GM19193 (cell line): ENCODE results near the gene SLC25A20.
A peak's percentile ranks its signal among the peaks of the same experiment; 100 is the strongest.

Experiments used
- POLR2A ChIP-seq: IDR thresholded peaks from 4 replicates; pipeline ENCODE4 v1.6.1; 2011; ENCODE audit not compliant: insufficient read depth, insufficient read length; ENCODE audit errors: extremely low read depth

The SLC25A20 gene

DNA sequence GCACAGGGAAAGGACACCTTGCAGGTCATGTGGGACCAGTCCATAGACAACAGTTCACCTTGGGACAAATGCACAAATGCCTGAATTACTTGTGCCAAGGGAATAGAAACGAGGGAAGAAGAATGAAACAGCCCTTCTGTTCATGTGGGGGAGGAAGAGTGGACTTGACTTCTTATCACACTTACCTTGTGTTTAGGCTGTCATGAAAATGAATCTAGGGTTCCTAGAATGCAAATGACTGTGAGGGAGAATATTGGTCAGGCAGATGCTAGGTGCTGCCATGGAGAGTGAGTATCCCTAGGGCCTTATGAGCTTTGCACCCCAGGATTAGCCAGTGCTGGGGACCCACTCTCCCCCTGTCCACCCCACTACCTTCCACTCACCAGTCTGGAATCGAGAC, 40.0 kb downstream of the SLC25A20 start:
- TF ChIP-seq POLR2A: no peak

DNA sequence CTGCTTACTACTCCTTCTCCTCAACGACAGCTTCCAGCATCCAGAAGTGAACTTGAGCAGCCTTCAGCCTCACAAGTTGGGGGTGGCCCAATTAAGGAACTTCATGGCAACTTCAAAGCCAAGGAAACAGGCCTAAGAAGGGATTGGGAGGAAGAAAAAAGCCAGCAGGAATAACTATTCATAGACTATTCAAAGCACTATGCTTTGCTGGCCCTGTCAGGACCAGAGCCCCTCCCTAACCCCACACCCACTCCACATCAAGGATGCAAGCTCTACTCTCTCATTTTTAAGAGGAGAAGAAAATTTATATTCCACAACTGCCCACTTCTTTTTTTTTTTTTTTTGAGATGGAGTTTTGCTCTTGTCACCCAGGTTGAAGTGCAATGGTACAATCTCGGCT, 41.0 kb downstream of the SLC25A20 start:
- no peak for TF ChIP-seq POLR2A

DNA sequence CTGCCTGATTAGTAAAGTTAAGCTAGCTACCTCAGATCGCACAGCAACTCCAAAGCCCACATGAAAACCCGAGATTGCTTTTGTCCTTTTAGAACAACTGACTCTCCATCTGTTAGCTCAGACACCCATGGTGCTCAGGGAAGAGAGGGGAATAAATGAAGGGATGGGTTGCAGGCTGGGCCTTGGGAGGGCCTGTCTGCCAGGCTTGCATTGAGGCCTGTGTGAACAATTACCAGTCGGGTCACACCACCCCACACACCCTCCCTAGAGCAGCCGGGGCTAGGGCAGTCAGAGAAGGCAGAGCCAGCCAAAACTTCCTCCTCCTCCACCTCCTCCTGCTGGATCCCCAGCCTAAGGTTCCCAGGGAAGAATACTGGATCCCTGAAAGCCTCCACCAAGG, 42.2 kb downstream of the SLC25A20 start:
- TF ChIP-seq POLR2A: no peak

DNA sequence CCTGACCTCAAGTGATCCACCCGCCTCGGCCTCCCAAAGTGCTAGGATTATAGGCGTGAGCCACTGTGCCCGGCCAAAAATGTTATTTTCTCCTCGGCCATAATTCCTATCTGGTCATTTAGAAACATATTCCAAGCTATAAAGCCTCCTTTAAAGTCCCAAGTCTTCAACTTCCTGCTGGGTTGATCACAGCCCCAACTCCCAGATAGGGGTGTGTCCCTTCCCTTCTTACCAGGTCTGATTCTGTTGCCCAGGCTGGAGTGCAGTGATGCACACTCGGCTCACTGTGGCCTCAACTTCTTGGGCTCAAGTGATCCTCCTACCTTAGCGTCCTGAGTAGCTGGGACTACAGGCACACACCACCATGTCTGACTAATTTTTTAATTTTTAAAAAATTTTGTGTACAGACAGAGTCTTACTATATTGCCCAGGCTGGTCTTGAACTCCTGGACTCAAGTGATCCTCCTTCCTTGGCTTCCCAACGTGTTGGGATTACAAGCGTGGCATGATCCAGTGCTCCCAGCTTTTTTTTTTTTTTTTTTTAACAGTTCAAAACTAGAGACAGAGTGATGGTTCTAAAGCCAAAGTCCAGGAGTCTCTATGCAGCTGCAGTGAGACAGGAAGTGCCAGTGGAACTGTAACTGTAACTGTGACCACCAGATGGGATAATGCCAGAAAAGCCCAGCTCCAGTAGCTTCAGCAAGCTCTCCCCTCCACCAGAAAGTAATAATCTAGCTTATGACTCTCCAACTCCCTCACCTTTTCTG, 42.8 kb downstream of the SLC25A20 start:
- TF ChIP-seq POLR2A: no peak

DNA sequence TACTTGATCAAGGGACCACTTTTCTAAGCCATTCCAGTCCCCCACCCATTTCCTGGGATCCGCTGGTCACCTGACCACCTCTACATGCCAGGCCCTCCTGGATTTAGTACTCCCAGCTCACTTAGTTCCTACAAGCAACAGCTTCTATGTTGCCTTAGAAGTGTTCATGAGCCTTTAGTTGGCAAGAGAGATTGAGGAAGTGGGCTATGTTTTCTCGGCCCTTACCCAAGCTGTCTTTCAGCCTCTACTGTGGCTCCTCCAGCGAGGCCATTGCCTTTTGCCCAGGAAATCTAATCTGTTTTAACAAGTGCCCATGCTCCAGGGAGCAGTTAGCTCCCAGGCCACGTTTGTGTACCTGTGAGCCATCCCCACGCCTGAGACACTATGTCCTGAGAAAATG, 46.5 kb downstream of the SLC25A20 start:
- TF ChIP-seq POLR2A: no peak

DNA sequence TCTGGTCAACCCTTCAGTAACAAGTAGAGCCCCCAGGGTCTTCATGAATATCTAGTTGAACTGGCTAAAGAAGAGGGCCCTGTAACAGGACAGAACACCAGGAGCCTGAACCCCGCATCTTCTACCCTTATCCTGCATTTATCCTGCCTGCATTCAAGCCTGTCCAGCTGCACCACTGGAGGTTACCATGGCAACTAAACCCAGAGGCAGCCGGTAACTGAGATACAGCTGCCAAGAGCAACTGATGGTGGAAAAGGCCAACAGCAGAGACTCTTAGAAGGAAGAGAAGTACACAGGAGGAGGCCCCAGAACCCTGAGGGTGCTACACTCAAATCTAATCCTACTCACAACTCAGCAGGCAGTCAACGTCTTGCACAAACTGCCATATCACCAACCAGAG, 47.3 kb downstream of the SLC25A20 start:
- no peak for TF ChIP-seq POLR2A

DNA sequence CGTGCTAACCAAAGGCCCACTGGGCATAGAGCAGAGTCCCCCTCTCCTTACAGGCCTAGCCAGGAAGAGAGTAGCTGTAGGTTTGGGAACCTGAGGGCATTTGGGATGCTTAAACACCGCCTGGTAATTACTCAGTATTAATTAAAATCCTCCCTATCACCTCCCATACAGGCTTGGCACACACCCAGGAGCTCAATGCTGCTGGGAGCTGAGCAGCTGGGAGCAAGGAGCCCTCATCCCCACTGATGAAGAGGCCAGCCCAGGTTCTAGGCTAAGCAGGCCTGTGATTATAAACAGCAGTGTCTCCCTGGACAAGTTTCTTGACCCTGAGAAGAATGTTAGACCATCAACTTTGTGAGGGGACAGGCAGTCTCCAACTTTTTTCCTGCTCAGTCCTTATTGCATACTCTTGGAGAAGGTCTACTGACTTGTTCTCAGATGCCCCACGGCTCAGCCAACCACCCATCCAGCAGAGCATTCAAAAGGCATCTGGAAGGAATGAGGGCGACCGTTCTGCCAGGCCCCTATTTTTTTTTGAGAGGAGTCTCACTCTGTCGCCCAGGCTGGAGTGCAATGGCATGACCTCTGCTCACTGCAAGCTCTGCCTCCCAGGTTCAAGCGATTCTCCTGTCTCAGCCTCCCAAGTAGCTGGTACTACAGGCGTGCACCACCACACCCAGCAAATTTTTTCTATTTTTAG, 49.7 kb downstream of the SLC25A20 start:
- TF ChIP-seq POLR2A: no peak

DNA sequence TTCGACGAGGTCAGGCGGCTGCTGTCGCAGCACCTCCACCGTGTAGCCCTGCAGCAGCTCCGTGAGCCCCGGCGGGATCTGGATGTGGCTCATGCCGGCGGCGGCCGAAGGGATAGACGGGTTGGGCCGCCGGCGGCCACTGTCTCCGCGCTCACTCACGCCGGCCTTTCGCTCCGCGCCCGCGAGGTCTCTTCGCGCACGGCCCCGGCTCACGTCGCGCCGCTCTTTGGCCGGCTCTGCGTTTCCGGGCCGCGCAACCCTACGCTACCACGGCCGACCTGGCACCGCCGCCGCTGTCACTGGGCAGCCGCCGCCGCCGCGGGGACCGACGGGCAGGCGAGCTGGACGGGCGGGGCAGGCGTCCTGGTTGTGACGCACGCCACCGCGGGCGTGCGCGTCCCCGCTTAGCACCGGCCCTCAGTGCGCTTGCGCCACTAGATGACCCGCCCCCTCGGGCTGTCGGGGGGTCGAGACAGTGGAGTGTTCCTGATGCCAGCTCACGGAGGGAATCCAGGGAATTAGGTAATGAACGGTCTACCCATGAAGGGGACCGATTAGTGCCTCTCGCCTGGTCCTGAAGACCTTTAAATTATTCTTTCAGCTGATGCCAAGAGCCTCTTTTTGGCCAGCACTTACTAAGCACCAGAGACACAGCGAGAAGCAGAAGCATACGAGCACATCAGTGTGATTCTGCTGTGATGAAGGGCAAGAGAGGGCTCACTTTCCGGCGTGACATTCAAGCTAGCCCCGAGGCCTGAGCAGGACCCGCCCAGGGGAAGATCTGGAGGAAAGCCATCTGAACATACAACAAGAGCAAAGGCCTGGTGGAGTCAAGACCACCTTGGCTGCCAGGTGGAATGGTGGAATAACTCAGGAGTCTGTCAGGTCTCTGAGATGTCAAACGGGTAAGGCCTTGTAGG, 50.9 kb downstream of the SLC25A20 start, which contains the start of gene PRKAR2A:
PRKAR2A (minus strand) TSS at position 371 of the 920 bp plus-strand sequence; CDS start at position 93, 278 bp downstream.
- TF ChIP-seq POLR2A: peak; percentile 85

DNA sequence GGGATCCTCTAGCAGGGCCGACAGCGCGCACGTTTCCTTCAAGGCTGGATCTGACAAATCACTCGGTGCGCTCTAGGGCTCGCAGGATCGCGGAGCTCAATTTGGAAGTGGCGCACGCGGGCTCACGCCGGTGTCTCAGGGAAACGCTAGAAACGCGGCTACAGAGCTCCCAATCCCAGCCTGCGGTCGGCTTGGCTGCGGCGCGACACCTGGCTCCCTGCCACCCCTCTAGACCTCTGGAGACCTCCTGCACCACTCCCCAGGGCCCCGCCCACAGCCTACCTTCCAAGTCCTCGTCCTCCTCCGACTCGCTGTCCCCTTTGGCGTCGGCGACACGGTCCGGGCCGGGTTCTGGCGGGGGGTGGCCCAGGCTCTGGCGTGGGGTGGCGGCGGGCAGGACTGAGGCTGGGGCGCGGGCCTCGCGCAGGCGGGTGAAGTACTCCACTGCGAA, 51.6 kb downstream of the SLC25A20 start:
- no peak for TF ChIP-seq POLR2A

DNA sequence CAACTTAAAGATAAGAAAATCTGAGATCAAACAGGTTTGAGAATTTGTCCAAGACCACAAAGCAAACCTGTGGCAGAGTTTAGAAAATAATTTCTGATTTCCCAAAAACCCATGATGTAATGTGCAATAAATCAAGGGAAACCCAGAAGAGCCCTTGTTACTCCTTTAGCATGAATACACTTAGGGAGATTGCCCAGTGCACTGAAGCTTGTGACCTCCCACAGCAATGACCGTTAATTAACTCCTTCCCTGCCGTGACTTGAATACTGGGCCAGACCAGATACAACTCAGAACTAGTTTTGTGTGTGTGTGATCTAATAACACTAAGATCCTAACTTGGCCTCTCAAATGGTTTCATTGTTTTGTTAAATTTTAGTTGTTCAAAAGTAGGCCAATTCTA, 53.5 kb downstream of the SLC25A20 start:
- TF ChIP-seq POLR2A: no peak

DNA sequence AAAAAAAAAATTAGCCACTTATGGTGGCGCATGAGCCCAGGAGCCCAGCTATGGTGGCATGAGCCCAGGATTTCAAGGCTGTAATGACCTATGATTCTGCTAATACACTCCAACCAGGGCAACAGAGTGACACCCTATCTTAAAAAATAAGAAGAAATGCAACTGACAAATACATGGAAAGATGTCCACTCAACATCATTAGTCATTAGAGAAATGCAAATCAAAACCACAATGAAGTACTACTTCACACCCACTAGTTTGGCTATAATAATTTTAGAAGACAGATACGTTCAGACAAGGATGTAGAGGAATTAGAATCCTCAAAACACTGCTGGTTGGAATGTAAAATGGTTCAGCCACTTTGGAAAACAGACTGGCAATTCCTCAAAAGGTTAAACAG, 61.5 kb downstream of the SLC25A20 start:
- no peak for TF ChIP-seq POLR2A

DNA sequence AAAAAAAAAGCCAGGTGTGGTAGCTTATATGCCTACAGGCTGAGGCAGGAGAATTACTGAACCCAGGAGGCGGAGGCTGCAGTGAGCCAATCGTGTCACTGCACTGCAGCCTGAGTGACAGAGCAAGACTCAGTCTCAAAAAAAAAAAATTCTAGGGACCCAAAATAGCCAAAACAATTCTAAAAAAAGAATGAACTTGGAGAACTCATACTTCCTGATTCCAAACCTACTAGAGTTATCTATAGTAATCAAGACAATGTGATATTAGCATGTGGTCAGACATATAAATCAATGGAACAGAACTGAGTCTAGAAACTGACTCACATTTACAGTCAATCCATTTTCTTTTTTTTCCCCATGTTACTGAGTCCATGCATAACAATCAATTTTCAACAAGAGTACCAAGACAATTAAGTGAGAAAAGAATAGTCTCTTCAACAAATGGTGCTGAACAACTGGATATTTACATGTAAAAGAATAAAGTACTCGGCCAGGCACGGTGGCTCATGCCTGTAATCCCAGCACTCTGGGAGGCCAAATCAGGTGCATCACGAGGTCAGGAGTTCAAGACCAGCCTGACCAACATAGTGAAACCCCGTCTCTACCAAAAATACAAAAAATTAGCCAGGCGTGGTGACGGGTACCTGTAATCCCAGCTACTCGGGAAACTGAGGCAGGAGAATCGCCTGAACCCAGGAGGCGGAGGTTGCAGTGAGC, 62.9 kb downstream of the SLC25A20 start:
- TF ChIP-seq POLR2A: no peak

DNA sequence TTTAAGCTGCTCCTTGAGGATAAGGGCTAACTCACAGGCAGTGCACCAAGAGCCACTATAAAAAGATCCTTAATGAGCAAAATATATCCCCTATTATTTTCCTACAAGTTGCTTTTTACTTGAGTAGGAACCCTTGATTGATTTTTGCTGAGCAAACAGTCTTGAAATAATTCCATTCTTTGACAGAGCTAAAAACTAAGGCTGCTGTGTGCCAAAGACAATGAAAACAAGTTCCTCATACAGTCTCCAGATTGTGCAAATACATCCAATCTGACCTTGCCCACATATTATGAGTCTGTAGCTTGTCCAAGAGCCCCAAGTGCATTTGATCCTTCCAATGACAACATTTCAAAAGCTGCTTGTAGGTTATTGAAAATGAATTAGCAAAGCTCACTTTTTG, 66.0 kb downstream of the SLC25A20 start:
- TF ChIP-seq POLR2A: no peak

DNA sequence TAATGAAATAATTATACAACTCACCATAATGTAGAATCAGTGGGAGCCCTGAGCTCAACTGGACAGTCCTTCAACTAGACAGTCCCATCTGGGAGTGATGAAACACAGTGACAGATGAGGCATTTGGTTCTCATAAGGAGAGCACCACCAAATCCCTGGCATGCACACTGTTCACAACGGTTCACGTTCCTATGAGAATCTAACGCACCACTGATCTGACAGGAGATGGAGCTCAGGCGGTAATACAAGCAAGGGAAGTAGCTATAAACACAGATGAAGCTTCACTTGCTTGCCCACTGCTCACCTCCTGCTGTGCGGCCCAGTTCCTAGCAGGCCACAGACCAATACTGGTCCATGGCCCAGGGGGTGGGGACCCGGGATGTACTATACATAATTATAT, 68.0 kb downstream of the SLC25A20 start:
- no peak for TF ChIP-seq POLR2A
